Tibial nerve (tissue), 4 donors: ENCODE data around the gene DCUN1D3. TPM values are rescaled to one million over a fixed set of nuclear protein-coding genes. Genes with fewer than 3 reads are reported as not detected.

Experiments used
- DNase-seq, 2 donors: peaks; one replicate each; pipeline ENCODE4 v3.0.0-alpha.2; 2019; ENCODE audit warnings: low spot score in 2 of 2
- H3K27ac ChIP-seq, 4 donors: fragments of 200-600 bp; sonication (generic) in 3 of 4; one replicate each; pipeline ENCODE4 v1.5.1; 2017 to 2019; ENCODE audit warnings: mild to moderate bottlenecking in 1 of 4
- H3K27me3 ChIP-seq, 2 donors: fragments of 200-600 bp; sonication (generic) in 1 of 2; one replicate each; pipeline versions ENCODE4 v1.5.1 to v1.6.0; 2017 to 2019
- H3K36me3 ChIP-seq, 3 donors: fragments of 200-600 bp; sonication (generic); one replicate each; pipeline ENCODE4 v1.5.1; 2018 to 2019
- H3K4me1 ChIP-seq, 4 donors: fragments of 200-600 bp; sonication (generic) in 3 of 4; one replicate each; pipeline ENCODE4 v1.5.1; 2017 to 2019
- H3K4me3 ChIP-seq, 4 donors: fragments of 200-600 bp; sonication (generic) in 3 of 4; one replicate each; pipeline ENCODE4 v1.5.1; 2017 to 2019; ENCODE audit warnings: mild to moderate bottlenecking in 1 of 4, moderate library complexity in 1 of 4
- H3K9me3 ChIP-seq, 4 donors: fragments of 200-600 bp; sonication (generic) in 3 of 4; one replicate each; pipeline ENCODE4 v1.5.1; 2017 to 2019
- EP300 ChIP-seq, 2 donors: sonication (generic); formaldehyde crosslinking; IDR thresholded peaks; one replicate each; pipeline ENCODE4 v1.6.1; 2017; ENCODE audit warnings: antibody characterized with exemption in 2 of 2, mild to moderate bottlenecking in 1 of 2
- POLR2A ChIP-seq, 2 donors: fragments of 450-650 bp; IDR thresholded peaks; one replicate each; pipeline ENCODE4 v1.6.1; 2017; ENCODE audit warnings: antibody characterized with exemption in 2 of 2, mild to moderate bottlenecking in 2 of 2, moderate library complexity in 2 of 2
- WGBS, 2 donors: methylation state at CpG; one replicate each; pipeline ENCODE4 v1.1.5; 2018; 5-methylcytosine and 5-hydroxymethylcytosine counted together
- total RNA-seq, 4 donors: library from RNA; depleted of rRNA; stranded (reverse); fragments of >200 nt; gene quantifications; one replicate each; pipeline ENCODE4 v1.1.0, GENCODE V29; 2016
- TF ChIP-seq, protein P1 (sequence below), 5 experiments: fragments of 200-600 bp in 3 of 5; fragments of 450-650 bp in 2 of 5; sonication (generic) in 3 of 5; IDR thresholded peaks; one replicate each; pipeline ENCODE4 v1.5.1; 2016 to 2019; ENCODE audit warnings: antibody characterized with exemption in 5 of 5, mild to moderate bottlenecking in 3 of 5, moderate library complexity in 2 of 5

The DCUN1D3 gene
- total RNA-seq, 4 donors from 2014 or later, result 28.8 to 37.5 (median 29.3) TPM

- Histone ChIP-seq H3K9me3 (no peaks in the 10 kb centered on the region), H3K27me3 (no peaks in the 10 kb centered on the region), H3K4me3 (no peak overlapping the region), H3K27ac (peak overlapping the region in 1 of 4 donors; percentile 22), H3K4me1 (peaks cover 0 to 78% (median 13%) of the 10 kb centered on the region in 4 donors), H3K36me3 (peaks cover 0 to 33% (median 0%) of the 10 kb centered on the region in 3 donors)
- TF ChIP-seq EP300 (IDR thresholded peaks at IDR 0.05) (no peak), POLR2A (IDR thresholded peaks at IDR 0.05) (no peak)
- TF ChIP-seq, protein P1, sequence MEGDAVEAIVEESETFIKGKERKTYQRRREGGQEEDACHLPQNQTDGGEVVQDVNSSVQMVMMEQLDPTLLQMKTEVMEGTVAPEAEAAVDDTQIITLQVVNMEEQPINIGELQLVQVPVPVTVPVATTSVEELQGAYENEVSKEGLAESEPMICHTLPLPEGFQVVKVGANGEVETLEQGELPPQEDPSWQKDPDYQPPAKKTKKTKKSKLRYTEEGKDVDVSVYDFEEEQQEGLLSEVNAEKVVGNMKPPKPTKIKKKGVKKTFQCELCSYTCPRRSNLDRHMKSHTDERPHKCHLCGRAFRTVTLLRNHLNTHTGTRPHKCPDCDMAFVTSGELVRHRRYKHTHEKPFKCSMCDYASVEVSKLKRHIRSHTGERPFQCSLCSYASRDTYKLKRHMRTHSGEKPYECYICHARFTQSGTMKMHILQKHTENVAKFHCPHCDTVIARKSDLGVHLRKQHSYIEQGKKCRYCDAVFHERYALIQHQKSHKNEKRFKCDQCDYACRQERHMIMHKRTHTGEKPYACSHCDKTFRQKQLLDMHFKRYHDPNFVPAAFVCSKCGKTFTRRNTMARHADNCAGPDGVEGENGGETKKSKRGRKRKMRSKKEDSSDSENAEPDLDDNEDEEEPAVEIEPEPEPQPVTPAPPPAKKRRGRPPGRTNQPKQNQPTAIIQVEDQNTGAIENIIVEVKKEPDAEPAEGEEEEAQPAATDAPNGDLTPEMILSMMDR (IDR thresholded peaks at IDR 0.05), result no peak
- whole genome bisulfite sequencing, 2 donors, result 88 to 92% methylated on average over 4 of the region's 4 CpGs
- DNase-seq, result no peak
These were observed 10.4 kb downstream of the DCUN1D3 start for GRCh38 chr16:20889625-20890275.

DNA sequence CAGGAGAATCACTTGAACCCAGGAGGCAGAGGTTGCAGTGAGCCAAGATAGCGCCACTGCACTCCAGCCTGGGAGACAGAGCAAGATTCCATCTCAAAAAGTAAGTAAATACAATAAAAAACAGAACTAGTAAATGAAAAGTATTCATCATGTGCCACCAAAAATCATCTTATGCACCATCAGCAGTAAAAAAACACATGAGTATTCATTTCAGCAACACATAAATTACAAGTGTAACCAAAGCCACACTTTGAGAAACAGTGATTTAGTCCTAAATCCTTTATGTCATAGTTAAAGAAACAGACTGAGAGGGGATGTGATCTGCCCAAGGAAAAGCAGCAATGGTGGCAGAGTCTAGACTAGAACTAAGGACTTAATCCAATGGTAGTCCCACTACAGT, 13.0 kb downstream of the DCUN1D3 start:
- Histone ChIP-seq H3K27me3 (no peaks in the 10 kb centered on the region), H3K9me3 (no peaks in the 10 kb centered on the region), H3K27ac (peak overlapping the region in 1 of 4 donors; percentile 41), H3K4me1 (peaks cover 0 to 76% (median 21%) of the 10 kb centered on the region in 4 donors), H3K36me3 (peaks cover 0 to 12% (median 0%) of the 10 kb centered on the region in 3 donors), H3K4me3 (no peak overlapping the region)
- TF ChIP-seq, protein P1 (IDR thresholded peaks at IDR 0.05), result no peak
- no peak for TF ChIP-seq POLR2A (IDR thresholded peaks at IDR 0.05)
- TF ChIP-seq EP300 (IDR thresholded peaks at IDR 0.05), result no peak
- 96 to 100% methylated on average over 1 of the region's 1 CpG for WGBS, 2 donors
- no peak for DNase-seq

GRCh38 chr16:20886320-20886719, 13.8 kb downstream of the DCUN1D3 start:
- H3K4me1 ChIP-seq, result peaks cover 0 to 76% (median 22%) of the 10 kb centered on the region in 4 donors
- DNase-seq, result no peak
- no peaks in the 10 kb centered on the region for H3K27me3 ChIP-seq
- H3K36me3 ChIP-seq, result peaks cover 0 to 4% (median 0%) of the 10 kb centered on the region in 3 donors
- 29 to 82% methylated on average over 1 of the region's 1 CpG for WGBS, 2 donors
- no peak overlapping the region for H3K4me3 ChIP-seq
- TF ChIP-seq, protein P1 (IDR thresholded peaks at IDR 0.05), result no peak
- no peak for TF ChIP-seq POLR2A (IDR thresholded peaks at IDR 0.05)
- no peak for TF ChIP-seq EP300 (IDR thresholded peaks at IDR 0.05)
- H3K27ac ChIP-seq, result no peak overlapping the region
- no peaks in the 10 kb centered on the region for H3K9me3 ChIP-seq

- Histone ChIP-seq H3K27me3 (no peaks in the 10 kb centered on the region), H3K4me1 (peaks cover 0 to 80% (median 28%) of the 10 kb centered on the region in 4 donors), H3K9me3 (no peaks in the 10 kb centered on the region), H3K36me3 (no peaks in the 10 kb centered on the region), H3K27ac (peak overlapping the region in 2 of 4 donors; percentile 63 to 75), H3K4me3 (no peak overlapping the region)
- no peak for DNase-seq
- TF ChIP-seq, protein P1 (IDR thresholded peaks at IDR 0.05), result no peak
- TF ChIP-seq POLR2A (IDR thresholded peaks at IDR 0.05) (no peak), EP300 (IDR thresholded peaks at IDR 0.05) (no peak)
- WGBS, 2 donors, result 57% methylated on average over 1 of the region's 1 CpG
These were observed 16.0 kb downstream of the DCUN1D3 start for GRCh38 chr16:20884240-20884556.

DNA sequence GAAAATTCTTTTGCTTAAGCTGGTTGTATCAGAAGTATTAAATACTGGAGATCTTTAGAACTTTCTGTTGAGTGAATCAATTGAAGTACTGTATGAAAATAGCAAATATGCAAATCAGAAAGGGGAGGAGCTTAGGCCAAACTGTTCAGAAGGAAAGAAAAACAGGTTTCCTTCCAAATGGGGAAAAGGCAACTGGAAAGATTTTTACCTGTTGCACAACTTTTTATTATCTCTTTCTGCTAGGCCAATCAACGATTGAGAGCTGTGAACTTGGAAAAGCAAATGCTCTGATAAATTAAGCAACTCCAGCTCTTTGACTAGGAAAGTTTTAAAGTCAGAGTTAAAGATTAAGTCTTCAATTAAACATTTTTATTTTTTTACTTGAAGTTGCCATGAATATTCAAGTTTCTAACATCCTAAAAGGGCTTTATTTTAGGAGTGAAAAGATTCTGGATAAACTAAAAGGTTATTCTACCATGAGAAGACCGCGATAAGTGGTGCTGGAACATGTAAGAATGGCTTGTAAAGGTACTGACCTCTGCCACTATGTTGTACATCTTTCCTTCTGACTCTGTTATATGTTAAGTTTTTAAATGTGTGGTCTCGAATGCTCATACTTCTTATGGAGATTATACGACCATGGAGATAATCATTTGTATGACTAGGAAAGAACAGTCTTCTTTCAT, 16.5 kb downstream of the DCUN1D3 start:
- no peak overlapping the region for H3K4me3 ChIP-seq
- peaks cover 0 to 83% (median 31%) of the 10 kb centered on the region in 4 donors for H3K4me1 ChIP-seq
- 71 to 77% methylated on average over 5 of the region's 5 CpGs for WGBS, 2 donors
- H3K27ac ChIP-seq, result peak overlapping the region in 2 of 4 donors; percentile 63 to 75
- no peaks in the 10 kb centered on the region for H3K36me3 ChIP-seq
- no peaks in the 10 kb centered on the region for H3K27me3 ChIP-seq
- peak in 1 of 2 donors; percentile 11 for TF ChIP-seq EP300 (IDR thresholded peaks at IDR 0.05)
- no peak for TF ChIP-seq POLR2A (IDR thresholded peaks at IDR 0.05)
- no peak for DNase-seq
- H3K9me3 ChIP-seq, result no peaks in the 10 kb centered on the region
